A673 (cell line): ENCODE data around the gene CLASP2. TPM values are rescaled to one million over a fixed set of nuclear protein-coding genes. Genes with fewer than 3 reads are reported as not detected.
"Not testable (repeated sequence)": the region's sequence is repeated elsewhere in the genome, so short reads cannot be mapped to it uniquely, and the experiment has no call there.

Source experiments
- BruUV-seq: library from RNA; stranded (reverse); fragments of 400-500 nt; replicated peaks from 2 replicates; lab custom pipeline; 2021; lab: Mats Ljungman, UMichigan
- CTCF ChIA-PET: fragments of 300-600 bp; sonication (Branson Sonifier 250); formaldehyde crosslinking; loops from one replicate; lab custom pipeline; 2022; ENCODE audit warnings: antibody characterized with exemption; lab: Charles Lee
- POLR2A ChIA-PET: fragments of 300-600 bp; sonication (Branson Sonifier 250); formaldehyde crosslinking; loops from one replicate; lab custom pipeline; 2022; ENCODE audit warnings: antibody characterized with exemption; ENCODE audit not compliant: low non-redundant PET; lab: Charles Lee
- DNase-seq: peaks from one replicate; pipeline ENCODE4 v3.0.0-alpha.2; 2015; ENCODE audit warnings: low spot score
- H3K27ac ChIP-seq: fragments of 200-600 bp; sonication (generic); 2 replicates; pipeline ENCODE4 v1.5.1; 2016; ENCODE audit warnings: mixed run types, low read depth, mild to moderate bottlenecking, mixed read lengths, antibody characterized with exemption, low read length; ENCODE audit not compliant: poor library complexity, severe bottlenecking
- H3K27me3 ChIP-seq: fragments of 200-600 bp; sonication (generic); replicated peaks from 2 replicates; pipeline ENCODE4 v1.6.1; 2017; ENCODE audit warnings: mixed run types, low read depth, mild to moderate bottlenecking, mixed read lengths, antibody characterized with exemption, low read length; ENCODE audit not compliant: insufficient read depth, poor library complexity
- H3K36me3 ChIP-seq: fragments of 200-600 bp; sonication (generic); 2 replicates; pipeline ENCODE4 v1.6.1; 2016; ENCODE audit warnings: mixed run types, mild to moderate bottlenecking, mixed read lengths, antibody characterized with exemption, low read length; ENCODE audit not compliant: insufficient read depth, poor library complexity, severe bottlenecking
- H3K4me1 ChIP-seq: fragments of 200-600 bp; sonication (generic); 2 replicates; pipeline ENCODE4 v1.6.1; 2017; ENCODE audit warnings: mixed run types, mild to moderate bottlenecking, mixed read lengths, antibody characterized with exemption, low read length; ENCODE audit not compliant: insufficient read depth, poor library complexity, severe bottlenecking
- H3K4me3 ChIP-seq: fragments of 200-600 bp; sonication (generic); 2 replicates; pipeline ENCODE4 v1.5.1; 2016; ENCODE audit warnings: low read depth, mixed run types, mild to moderate bottlenecking, mixed read lengths, low read length; ENCODE audit not compliant: poor library complexity, severe bottlenecking
- H3K9me3 ChIP-seq: fragments of 200-600 bp; sonication (generic); 2 replicates; pipeline ENCODE4 v1.6.1; 2016; ENCODE audit warnings: mixed run types, low read depth, mild to moderate bottlenecking, mixed read lengths, antibody characterized with exemption, low read length; ENCODE audit not compliant: poor library complexity, severe bottlenecking
- EZH2 ChIP-seq: fragments of 200-600 bp; sonication (generic); IDR thresholded peaks from 2 replicates; pipeline ENCODE4 v1.6.1; 2017; ENCODE audit warnings: borderline replicate concordance, low read depth, mild to moderate bottlenecking, mixed read lengths, antibody characterized with exemption, low read length; ENCODE audit not compliant: poor library complexity, severe bottlenecking
- intact Hi-C: fragments of 100-400 bp; cut with micrococcal nuclease; formaldehyde crosslinking; loops from one replicate; pipeline ENCODE4 v1.10.0; 2022; ENCODE audit not compliant: unreplicated experiment
- total RNA-seq: library from RNA; stranded (reverse); gene quantifications from 2 replicates; pipeline ENCODE4 v1.2.3, GENCODE V29; 2021
- TF ChIP-seq, protein P1 (sequence below): fragments of 300-800, 200-600 bp; sonication (generic); conservative IDR thresholded peaks from 2 replicates; pipeline ENCODE4 v1.5.1; 2017; ENCODE audit warnings: low read depth, mild to moderate bottlenecking, antibody characterized with exemption, low read length, moderate library complexity, mixed read lengths

CLASP2 gene
- total RNA-seq, 1 experiment from 2014 or later, result 67.4 TPM

DNA sequence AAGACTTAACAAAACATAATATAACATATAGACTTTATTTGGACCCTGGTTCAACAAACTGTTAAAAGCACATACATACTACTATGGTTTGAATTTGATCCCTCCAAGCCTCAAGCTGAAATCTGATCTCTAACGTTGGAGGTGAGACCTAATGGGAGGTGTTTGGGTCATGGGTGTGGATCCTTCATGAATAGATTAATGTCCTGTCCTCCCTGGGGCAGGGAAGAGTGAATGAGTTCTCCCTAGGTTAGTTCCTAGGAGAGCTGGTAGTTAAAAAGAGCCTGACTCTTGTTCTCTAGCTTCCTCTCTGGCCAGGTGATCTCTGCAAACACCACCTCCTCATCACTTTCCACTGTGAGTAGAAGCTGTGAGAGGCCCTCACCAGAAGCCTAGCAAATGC lies 36.4 kb downstream of the CLASP2 start:
- TF ChIP-seq EZH2, result no peak
- TF ChIP-seq, protein P1, sequence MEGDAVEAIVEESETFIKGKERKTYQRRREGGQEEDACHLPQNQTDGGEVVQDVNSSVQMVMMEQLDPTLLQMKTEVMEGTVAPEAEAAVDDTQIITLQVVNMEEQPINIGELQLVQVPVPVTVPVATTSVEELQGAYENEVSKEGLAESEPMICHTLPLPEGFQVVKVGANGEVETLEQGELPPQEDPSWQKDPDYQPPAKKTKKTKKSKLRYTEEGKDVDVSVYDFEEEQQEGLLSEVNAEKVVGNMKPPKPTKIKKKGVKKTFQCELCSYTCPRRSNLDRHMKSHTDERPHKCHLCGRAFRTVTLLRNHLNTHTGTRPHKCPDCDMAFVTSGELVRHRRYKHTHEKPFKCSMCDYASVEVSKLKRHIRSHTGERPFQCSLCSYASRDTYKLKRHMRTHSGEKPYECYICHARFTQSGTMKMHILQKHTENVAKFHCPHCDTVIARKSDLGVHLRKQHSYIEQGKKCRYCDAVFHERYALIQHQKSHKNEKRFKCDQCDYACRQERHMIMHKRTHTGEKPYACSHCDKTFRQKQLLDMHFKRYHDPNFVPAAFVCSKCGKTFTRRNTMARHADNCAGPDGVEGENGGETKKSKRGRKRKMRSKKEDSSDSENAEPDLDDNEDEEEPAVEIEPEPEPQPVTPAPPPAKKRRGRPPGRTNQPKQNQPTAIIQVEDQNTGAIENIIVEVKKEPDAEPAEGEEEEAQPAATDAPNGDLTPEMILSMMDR, result no peak
- H3K4me3 ChIP-seq, result no peak overlapping the region
- no peaks in the 10 kb centered on the region for H3K36me3 ChIP-seq
- DNase-seq, result no peak
- H3K4me1 ChIP-seq, result no peaks in the 10 kb centered on the region
- H3K27ac ChIP-seq, result no peak overlapping the region
- no TSS peak for BruUV-seq
- peaks cover 11% of the 10 kb centered on the region for H3K9me3 ChIP-seq
- ChIA-PET POLR2A (no interaction called here), CTCF (no interaction called here)
- no peaks in the 10 kb centered on the region for H3K27me3 ChIP-seq
- intact Hi-C loops, result no loop called here

DNA sequence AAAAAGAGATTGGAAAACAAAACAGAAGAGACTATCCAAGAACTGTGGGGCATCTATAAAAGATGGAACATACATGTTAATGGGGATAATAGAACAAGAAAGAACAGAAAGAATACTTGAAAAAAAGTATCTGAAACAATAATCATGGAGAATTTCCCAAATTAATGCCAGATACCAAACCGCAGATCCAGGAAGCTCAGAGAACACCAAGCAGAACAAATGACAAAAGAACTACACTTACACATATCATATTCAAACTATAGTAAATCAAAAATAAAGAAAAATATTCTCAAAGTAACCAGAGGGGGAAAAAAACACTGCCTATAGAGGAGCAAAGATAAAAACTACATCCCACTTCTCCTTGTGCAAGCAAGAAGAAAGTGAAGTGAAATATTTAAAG lies 40.0 kb downstream of the CLASP2 start:
- Histone ChIP-seq H3K9me3 (peaks cover 11% of the 10 kb centered on the region), H3K27ac (no peak overlapping the region), H3K4me3 (no peak overlapping the region), H3K27me3 (no peaks in the 10 kb centered on the region), H3K36me3 (no peaks in the 10 kb centered on the region), H3K4me1 (no peaks in the 10 kb centered on the region)
- CTCF ChIA-PET, result interaction anchor here (0.6 kb wide), 1 partner anchor 109 kb away, joined by 3 read pairs; no protein-coding TSS in a partner anchor
- intact Hi-C loops, result no loop called here
- no TSS peak for BruUV-seq
- POLR2A ChIA-PET, result no interaction called here
- TF ChIP-seq EZH2, result no peak
- TF ChIP-seq, protein P1, result no peak
- DNase-seq, result no peak

DNA sequence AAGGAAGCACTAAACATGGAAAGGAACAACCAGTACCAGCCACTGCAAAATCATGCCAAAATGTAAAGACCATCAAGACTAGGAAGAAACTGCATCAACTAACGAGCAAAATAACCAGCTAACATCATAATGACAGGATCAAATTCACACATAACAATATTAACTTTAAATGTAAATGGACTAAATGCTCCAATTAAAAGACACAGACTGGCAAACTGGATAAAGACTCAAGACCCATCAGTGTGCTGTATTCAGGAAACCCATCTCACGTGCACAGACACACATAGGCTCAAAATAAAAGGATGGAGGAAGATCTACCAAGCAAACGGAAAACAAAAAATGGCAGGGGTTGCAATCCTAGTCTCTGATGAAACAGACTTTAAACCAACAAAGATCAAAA lies 44.6 kb downstream of the CLASP2 start:
- CTCF ChIA-PET, POLR2A ChIA-PET, H3K36me3 ChIP-seq, H3K9me3 ChIP-seq, DNase-seq, H3K27me3 ChIP-seq, BruUV-seq, H3K4me1 ChIP-seq, H3K4me3 ChIP-seq, intact Hi-C loops, H3K27ac ChIP-seq: not testable (repeated sequence)

DNA sequence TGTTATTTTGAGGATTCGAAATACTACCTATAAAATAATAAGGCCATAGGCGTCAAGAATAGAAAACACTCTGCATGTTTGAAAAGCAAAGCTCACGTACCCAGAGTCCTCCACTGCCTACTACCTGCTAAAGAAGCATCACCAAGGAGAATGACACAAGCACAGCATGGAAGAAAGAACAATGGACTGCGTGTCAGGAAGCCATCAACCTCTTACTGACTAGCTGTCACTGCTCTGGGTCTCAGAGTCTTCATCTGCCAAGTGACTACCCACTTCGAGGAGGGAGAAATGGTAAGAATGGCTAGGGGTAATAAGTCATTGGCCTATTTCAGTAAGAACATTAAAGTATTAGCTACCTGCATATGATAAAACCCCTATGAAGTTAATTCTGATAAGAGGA lies 49.4 kb downstream of the CLASP2 start:
- H3K4me1 ChIP-seq, result no peaks in the 10 kb centered on the region
- intact Hi-C loops, result no loop called here
- ChIA-PET POLR2A (no interaction called here), CTCF (no interaction called here)
- no peaks in the 10 kb centered on the region for H3K36me3 ChIP-seq
- no peak overlapping the region for H3K4me3 ChIP-seq
- TF ChIP-seq, protein P1, result no peak
- TF ChIP-seq EZH2, result no peak
- H3K9me3 ChIP-seq, result no peaks in the 10 kb centered on the region
- H3K27me3 ChIP-seq, result no peaks in the 10 kb centered on the region
- H3K27ac ChIP-seq, result no peak overlapping the region
- no peak for DNase-seq
- no TSS peak for BruUV-seq
